Islet of Langerhans (tissue), 1 donor: ENCODE results near the gene KIF16B.

Source experiments
- FAIRE-seq: peaks from one replicate; lab custom pipeline; 2011; peaks lifted over from hg19 to GRCh38; lab: Jason Lieb, UNC

Gene KIF16B

DNA sequence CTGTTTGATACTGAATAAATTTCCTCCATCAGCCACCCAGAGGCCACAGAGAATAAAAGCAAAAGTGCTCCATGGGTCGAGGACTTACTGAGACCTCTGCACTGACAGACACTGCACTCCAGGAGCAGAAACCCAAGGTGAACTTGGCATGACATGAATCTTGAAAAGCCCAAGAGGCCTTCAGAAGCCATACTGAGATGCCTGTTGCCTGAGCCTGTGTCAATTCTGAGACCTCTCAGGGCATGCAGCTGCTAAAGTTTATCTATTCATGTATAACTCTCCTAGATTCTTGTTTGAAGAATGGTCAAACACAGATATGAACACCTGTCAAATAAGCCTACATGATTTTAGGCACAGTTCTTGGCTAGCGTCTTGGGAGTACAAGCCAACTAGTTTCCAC is 145.7 kb downstream of the KIF16B start:
- no peak for FAIRE-seq

GRCh38 chr20:16424780-16425179 is 148.5 kb downstream of the KIF16B start:
- FAIRE-seq, result no peak

DNA sequence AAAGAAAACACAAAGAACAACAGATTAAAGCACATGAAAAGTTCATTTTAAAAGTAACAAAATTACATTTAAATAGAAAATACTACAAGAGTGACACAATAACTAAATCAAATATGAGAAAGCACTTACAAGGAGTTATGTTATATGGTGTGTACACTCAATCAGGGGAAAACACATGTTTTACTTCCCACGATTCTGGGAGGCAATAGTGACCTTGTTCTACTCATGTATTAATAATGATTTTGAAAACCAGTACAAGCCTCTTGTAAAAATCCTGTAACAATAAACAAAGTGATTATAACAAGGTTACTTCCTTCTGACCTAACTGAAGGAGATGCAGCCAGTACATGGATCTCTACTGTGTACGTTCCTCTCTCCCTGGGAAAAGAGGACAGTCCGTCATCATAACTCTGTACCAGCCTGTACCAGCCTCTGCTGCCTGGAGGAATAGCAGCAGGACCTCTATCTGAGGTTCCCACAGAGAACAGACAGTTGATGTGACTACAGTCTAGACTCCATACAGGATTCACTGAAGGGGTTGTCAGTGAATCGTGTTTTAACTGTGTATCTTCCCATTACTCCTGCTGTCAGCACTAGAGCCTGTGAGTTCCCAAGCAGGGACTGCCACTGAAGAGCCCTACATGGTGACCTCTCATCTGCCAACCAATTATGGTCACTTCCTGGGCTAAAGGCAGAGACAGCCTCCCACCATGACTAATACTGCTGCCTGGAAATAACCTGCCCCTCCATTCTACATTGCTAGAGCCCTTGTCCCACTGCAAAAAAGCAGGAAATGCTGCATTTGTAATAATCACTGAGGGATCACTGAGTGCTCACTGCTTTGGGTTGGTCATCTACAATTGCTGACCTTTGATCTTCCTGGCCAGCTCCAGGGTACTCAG is 149.7 kb downstream of the KIF16B start:
- FAIRE-seq, result no peak

DNA sequence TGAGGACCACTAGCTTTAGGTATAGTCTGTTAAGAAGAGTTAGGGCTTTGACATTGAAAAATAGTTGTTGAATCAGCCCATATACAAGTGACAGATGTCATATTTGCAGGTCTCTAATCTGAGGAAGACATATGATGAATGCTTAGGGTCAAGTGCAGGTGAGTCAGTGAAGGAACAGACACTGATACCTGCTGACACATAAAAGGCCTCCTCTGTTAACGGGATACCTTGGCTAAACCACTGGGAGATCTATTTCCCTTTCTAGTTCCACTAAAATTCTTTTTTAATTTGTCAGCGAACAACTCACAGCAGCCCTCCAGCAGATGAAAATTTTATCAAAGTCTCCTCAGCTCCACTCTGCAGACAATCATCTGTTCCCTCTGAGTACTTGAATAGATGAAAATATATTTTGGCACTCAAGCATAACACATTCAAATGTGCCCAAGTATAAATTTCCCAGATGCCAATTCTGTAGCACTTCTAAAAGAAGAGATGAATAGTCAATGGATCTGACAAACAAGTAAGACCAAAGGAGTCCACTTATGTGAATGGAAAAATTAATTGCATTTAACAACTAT is 154.0 kb downstream of the KIF16B start:
- FAIRE-seq, result no peak

DNA sequence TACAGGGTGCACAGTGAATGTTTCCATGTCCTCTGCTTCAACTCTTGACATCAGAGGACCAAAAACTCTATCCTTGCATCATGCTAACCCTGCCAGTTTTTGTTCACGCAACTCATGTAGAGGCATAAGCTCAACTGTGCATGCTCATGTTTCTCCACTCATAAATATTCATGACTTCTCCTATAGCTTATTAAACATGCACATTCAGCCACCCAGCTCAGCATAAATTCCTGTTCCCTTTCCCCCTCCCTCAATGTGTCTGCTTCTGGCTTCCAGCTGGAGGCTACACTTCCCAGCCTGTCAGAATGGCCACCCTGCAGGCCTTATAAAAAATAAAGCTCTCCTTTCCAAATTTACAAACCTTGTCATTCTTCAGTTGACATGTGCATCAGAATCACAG is 154.6 kb downstream of the KIF16B start:
- FAIRE-seq, result no peak

DNA sequence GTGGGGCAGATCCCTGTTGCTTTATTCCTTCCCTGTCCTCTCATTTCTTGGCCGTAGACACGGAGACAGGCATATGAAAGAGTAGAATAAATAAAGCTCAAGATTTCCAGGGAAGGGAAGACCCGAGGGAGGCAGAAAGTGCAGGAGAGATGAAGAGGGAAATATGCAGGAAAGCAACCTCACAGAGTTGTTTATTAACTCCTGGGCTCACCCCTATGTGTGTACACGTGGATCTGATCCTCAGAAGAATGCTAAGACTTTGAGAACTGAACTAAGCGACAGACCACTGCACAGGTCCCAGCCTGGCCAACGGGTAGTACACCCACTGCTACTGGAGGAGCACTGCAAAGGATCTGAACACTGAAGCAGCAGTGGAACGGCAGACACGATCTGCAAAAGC is 156.2 kb downstream of the KIF16B start:
- FAIRE-seq, result no peak

- FAIRE-seq, result no peak
These were observed 157.9 kb downstream of the KIF16B start for GRCh38 chr20:16415071-16416053.

DNA sequence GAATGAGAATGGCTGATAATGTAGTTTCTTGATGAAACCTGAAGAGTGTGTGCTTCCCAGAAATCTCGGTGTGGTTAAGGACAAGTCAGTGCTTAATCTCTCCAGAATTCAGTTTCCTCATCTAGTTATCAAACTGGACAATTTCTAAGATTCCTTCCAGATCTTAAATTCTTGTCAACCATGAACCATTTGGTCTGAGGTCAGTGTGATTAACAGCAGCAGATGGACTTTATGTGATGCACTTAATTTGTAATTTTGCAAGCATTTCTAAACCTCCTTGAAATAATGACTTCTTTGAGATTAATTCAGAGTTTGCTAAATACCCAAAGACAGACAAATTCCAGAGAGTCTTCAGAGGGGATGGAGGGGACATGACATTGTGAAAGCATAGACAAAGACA is 160.3 kb downstream of the KIF16B start:
- no peak for FAIRE-seq

DNA sequence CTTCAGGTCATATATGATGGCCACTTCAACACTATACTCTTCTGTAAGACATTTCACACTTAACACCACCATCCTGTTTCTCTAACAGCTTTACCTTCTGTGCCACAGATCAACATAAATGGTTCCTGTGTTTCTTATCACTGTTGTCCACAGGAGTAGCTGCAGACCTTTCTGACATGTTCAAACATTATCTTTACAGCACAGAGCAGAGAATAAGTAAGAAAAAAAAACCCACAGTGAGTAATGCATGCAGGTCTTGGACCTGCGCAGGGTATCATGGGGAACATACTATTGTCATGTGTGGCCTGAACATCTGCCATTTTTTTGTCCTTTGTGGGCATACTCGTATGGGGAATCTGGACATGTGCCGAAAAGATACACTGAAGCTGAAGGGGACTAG is 161.9 kb downstream of the KIF16B start:
- FAIRE-seq, result no peak

GRCh38 chr20:16410626-16411025 is 162.6 kb downstream of the KIF16B start:
- no peak for FAIRE-seq

- no peak for FAIRE-seq
These were observed 164.3 kb downstream of the KIF16B start for GRCh38 chr20:16408981-16409380.

DNA sequence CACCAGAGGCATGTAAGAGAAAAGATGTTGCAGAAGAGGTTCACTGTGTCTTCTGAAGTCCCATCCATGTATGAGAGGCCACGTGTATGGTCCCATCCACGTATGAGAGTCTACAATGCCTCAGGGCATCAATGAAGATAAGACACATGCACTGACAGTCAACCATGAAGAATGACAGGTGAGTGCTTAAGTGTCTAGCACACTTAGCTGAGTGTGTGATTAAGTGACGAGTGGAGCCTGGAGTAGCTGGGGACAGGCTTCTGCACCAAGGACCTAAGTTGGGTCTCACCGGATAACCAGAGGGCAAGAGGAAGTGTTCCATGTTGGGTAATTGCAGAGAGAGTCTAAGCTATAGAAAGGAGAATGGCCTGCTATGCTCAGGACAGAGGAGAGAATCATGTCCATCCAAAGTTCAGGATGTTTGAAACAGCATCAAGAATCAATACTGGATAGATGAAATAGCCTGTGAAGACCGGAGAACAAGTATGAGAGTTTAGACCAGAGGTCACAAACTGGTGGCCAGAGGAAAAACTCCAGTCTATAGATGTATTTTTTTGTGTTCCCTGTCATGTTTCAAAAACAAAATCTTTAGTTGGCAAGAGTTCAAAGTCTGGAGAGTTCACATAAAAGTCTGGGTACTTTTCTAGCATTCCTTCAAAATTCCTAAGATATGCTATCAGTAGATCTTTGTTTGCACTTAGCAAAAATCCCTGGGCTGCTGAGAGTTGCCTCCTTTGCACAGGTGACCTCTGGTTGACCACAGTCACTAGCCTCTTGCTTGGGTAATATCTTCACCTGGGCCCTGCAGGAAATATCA is 165.8 kb downstream of the KIF16B start:
- no peak for FAIRE-seq

- FAIRE-seq, result no peak
These were observed 168.0 kb downstream of the KIF16B start for GRCh38 chr20:16405254-16405653.

GRCh38 chr20:16404640-16405039 is 168.6 kb downstream of the KIF16B start:
- no peak for FAIRE-seq

DNA sequence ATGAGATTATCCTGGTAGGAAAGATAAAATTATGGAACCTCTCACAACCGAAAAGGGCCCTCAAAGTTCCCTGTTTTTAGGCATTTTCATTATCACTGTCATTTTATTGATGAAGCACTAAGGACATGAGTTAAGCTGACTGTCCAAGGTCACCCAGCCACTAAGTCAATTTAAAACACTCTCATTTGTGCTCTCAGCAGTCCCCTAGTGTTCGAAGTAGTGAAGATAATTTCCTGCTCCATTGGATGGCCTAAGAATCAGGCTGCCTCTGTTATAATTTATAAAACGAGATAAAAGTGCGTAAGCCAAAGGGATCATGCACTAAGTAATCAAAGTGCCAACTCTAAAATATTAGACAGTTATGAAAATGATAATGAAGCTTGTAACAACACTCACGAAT is 169.1 kb downstream of the KIF16B start:
- FAIRE-seq, result no peak

- no peak for FAIRE-seq
These were observed 173.0 kb downstream of the KIF16B start for GRCh38 chr20:16400234-16400633.

- no peak for FAIRE-seq
These were observed 173.4 kb downstream of the KIF16B start for GRCh38 chr20:16399801-16400200.

DNA sequence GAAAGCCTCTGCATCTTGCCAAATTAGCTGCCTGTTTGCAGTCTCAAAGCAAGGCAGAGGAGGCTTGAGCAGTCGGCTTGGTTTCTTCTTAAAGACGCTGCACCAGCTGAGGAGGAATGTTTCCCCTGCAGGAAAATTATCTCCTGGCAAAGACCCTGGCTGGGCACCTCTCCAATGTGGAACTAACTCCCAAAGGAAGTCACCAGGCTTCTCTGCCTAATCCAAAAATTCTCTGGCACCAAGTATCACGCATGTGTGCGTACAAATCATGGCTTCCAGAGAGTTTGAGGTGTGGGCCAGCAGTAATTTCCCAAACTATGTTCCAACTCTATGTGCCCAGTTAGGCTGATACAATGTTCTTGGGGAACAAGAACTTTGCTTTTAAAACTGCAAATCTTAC is 176.2 kb downstream of the KIF16B start:
- no peak for FAIRE-seq

DNA sequence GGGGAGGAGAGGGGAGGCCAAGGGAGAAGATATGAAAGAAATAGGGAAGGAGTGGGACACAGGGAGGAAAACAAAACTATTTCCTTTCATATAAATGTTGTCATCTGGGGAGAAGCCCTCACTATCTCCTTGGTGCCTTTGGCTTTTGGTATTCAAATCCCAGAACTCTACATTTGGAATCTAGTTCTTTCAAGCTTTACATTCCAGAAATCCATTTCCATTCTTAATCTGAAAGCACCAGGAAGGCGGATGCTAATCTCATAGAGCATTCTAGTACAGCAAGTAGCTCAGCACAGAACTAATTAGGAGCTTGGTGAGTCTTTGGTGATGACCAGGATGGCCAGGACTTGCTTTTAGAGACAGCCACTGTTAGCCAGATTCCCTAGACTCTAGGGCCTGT is 177.9 kb downstream of the KIF16B start:
- no peak for FAIRE-seq

- FAIRE-seq, result no peak
These were observed 178.5 kb downstream of the KIF16B start for GRCh38 chr20:16394784-16395183.

DNA sequence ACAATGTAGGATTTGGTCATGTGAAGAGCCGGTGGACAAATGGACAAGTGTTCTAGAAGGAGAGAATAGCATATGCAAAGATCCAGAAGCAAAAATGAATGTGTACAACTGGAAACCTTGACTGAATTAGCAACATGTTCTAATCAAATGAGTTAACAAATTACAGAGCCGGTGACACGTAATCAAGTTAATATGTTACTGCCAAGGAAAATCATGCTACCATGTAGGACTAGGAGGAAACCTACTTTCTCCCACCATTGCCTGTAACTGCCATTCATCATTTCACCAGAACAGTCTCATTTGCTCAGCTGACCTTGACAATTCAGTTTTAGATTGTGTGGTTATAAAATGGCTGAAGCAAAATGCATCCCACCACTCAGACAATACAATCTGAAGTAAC is 179.4 kb downstream of the KIF16B start:
- peak; percentile 38 for FAIRE-seq

- peak; percentile 51 for FAIRE-seq
These were observed 180.0 kb downstream of the KIF16B start for GRCh38 chr20:16393297-16393696.
